Gastrocnemius medialis (tissue), 4 donors: ENCODE data around the gene DBH. TPM values are rescaled to one million over a fixed set of nuclear protein-coding genes. Genes with fewer than 3 reads are reported as not detected.

Source experiments
- ATAC-seq, 2 donors: fragments of 150-250 bp; one replicate each; pipeline ENCODE4 v1.9.1; 2016
- DNase-seq, 2 donors: peaks; one replicate each; pipeline ENCODE4 v3.0.0-alpha.2; 2019
- H3K27ac ChIP-seq, 4 donors: fragments of 200-600 bp; sonication (generic); 1 replicate in 1 of 4; 2 replicates in 3 of 4; pipeline ENCODE4 v1.5.1; 2016 to 2018; ENCODE audit warnings: mild to moderate bottlenecking in 2 of 4, moderate library complexity in 1 of 4
- H3K27me3 ChIP-seq, 3 donors: fragments of 200-600 bp; sonication (generic) in 2 of 3; 1 replicate in 1 of 3; 2 replicates in 2 of 3; pipeline versions ENCODE4 v1.5.1 to v1.6.0; 2016 to 2019; ENCODE audit warnings: mild to moderate bottlenecking in 1 of 3, moderate library complexity in 1 of 3
- H3K36me3 ChIP-seq, 2 donors: fragments of 200-600 bp; sonication (generic) in 1 of 2; one replicate each; pipeline ENCODE4 v1.5.1; 2017 to 2018
- H3K4me1 ChIP-seq, 2 donors: fragments of 200-600 bp; sonication (generic) in 1 of 2; one replicate each; pipeline ENCODE4 v1.5.1; 2016 to 2017; ENCODE audit warnings: mild to moderate bottlenecking in 2 of 2
- H3K4me3 ChIP-seq, 4 donors: fragments of 200-600 bp; sonication (generic) in 3 of 4; 1 replicate in 1 of 4; 2 replicates in 3 of 4; pipeline ENCODE4 v1.5.1; 2016 to 2019; ENCODE audit warnings: mild to moderate bottlenecking in 2 of 4
- H3K9me3 ChIP-seq, 3 donors: fragments of 200-600 bp; sonication (generic) in 2 of 3; 1 replicate in 1 of 3; 2 replicates in 2 of 3; pipeline ENCODE4 v1.5.1; 2016 to 2019
- CTCF ChIP-seq, 5 experiments: fragments of 450-650 bp in 3 of 5; fragments of 200-600 bp in 2 of 5; sonication (generic) in 2 of 5; IDR thresholded peaks in 4 of 5; conservative IDR thresholded peaks in 1 of 5; 1 replicate in 4 of 5; 2 replicates in 1 of 5; pipeline ENCODE4 v1.5.1; 2016 to 2019; ENCODE audit warnings: antibody characterized with exemption in 5 of 5, mild to moderate bottlenecking in 3 of 5, moderate library complexity in 3 of 5
- POLR2A ChIP-seq, 2 donors: fragments of 450-650 bp; IDR thresholded peaks; one replicate each; pipeline ENCODE4 v1.6.1; 2017; ENCODE audit warnings: antibody characterized with exemption in 2 of 2, mild to moderate bottlenecking in 2 of 2, moderate library complexity in 2 of 2
- in situ Hi-C, 4 donors: fragments of 200-750 bp; cut with MboI; loops; one replicate each; pipeline versions ENCODE4 v1.15.0 to v1.8.0; 2017; ENCODE audit warnings: low sequenced_read_pairs in 4 of 4
- intact Hi-C: fragments of 100-400 bp; cut with DNase I; formaldehyde crosslinking; loops from one replicate; pipeline ENCODE4 v1.15.1; 2023; ENCODE audit warnings: low total_unique reads
- total RNA-seq, 4 donors: library from RNA; depleted of rRNA; stranded (reverse); fragments of >200 nt; gene quantifications; one replicate each; pipeline versions ENCODE4 v1.1.0 to v1.2.3, GENCODE V29; 2016

Gene DBH
- total RNA-seq, 4 donors from 2014 or later: not detected

GRCh38 chr9:133590231-133590855 is 45.8 kb upstream of the DBH start:
- intact Hi-C loops: no loop called here
- DNase-seq (no peak), ATAC-seq (no peak)
- Histone ChIP-seq H3K27me3 (peaks cover 22 to 30% (median 29%) of the 10 kb centered on the region in 3 donors), H3K36me3 (no peaks in the 10 kb centered on the region), H3K4me3 (no peak overlapping the region), H3K4me1 (no peaks in the 10 kb centered on the region), H3K27ac (no peak overlapping the region), H3K9me3 (no peaks in the 10 kb centered on the region)
- in situ Hi-C loops: no loop called here
- no peak for TF ChIP-seq CTCF (IDR thresholded peaks at IDR 0.05 in 4 of 5, conservative IDR thresholded peaks at IDR 0.05 in 1 of 5)
- no peak for TF ChIP-seq POLR2A (IDR thresholded peaks at IDR 0.05)

GRCh38 chr9:133591116-133591910 is 44.9 kb upstream of the DBH start:
- Histone ChIP-seq H3K4me1 (no peaks in the 10 kb centered on the region), H3K9me3 (no peaks in the 10 kb centered on the region), H3K36me3 (no peaks in the 10 kb centered on the region), H3K4me3 (no peak overlapping the region), H3K27ac (no peak overlapping the region), H3K27me3 (peaks cover 13 to 24% (median 20%) of the 10 kb centered on the region in 3 donors)
- intact Hi-C loops: no loop called here
- in situ Hi-C loops: no loop called here
- TF ChIP-seq POLR2A (IDR thresholded peaks at IDR 0.05) (no peak), CTCF (IDR thresholded peaks at IDR 0.05 in 4 of 5, conservative IDR thresholded peaks at IDR 0.05 in 1 of 5) (no peak)
- DNase-seq (no peak), ATAC-seq (no peak)

- H3K4me3 ChIP-seq: no peak overlapping the region
- DNase-seq (no peak), ATAC-seq (no peak)
- no peak overlapping the region for H3K27ac ChIP-seq
- no peak for TF ChIP-seq POLR2A (IDR thresholded peaks at IDR 0.05)
- intact Hi-C loops (no loop called here), in situ Hi-C loops (no loop called here)
- peaks cover 9 to 23% (median 13%) of the 10 kb centered on the region in 3 donors for H3K27me3 ChIP-seq
- H3K4me1 ChIP-seq: no peaks in the 10 kb centered on the region
- peaks cover 0 to 3% (median 0%) of the 10 kb centered on the region in 3 donors for H3K9me3 ChIP-seq
- no peaks in the 10 kb centered on the region for H3K36me3 ChIP-seq
Observed at GRCh38 chr9:133591985-133592384, 44.2 kb upstream of the DBH start.

GRCh38 chr9:133592731-133593409 is 43.3 kb upstream of the DBH start:
- no peaks in the 10 kb centered on the region for H3K4me1 ChIP-seq
- DNase-seq (no peak), ATAC-seq (no peak)
- H3K9me3 ChIP-seq: peaks cover 0 to 11% (median 0%) of the 10 kb centered on the region in 3 donors
- intact Hi-C loops (no loop called here), in situ Hi-C loops (no loop called here)
- TF ChIP-seq CTCF (IDR thresholded peaks at IDR 0.05 in 4 of 5, conservative IDR thresholded peaks at IDR 0.05 in 1 of 5) (no peak), POLR2A (IDR thresholded peaks at IDR 0.05) (no peak)
- H3K27ac ChIP-seq: no peak overlapping the region
- peaks cover 6 to 18% (median 8%) of the 10 kb centered on the region in 3 donors for H3K27me3 ChIP-seq
- no peaks in the 10 kb centered on the region for H3K36me3 ChIP-seq
- H3K4me3 ChIP-seq: no peak overlapping the region
